ENCODE results near the gene KNDC1. TPM values are rescaled to one million over a fixed set of nuclear protein-coding genes. Genes with fewer than 3 reads are reported as not detected.

Gene KNDC1
- total and polyA plus RNA-seq, 2 of the 4 experiments (the other 2 are of a cell fraction): 0.18 to 1.1 TPM

DNA sequence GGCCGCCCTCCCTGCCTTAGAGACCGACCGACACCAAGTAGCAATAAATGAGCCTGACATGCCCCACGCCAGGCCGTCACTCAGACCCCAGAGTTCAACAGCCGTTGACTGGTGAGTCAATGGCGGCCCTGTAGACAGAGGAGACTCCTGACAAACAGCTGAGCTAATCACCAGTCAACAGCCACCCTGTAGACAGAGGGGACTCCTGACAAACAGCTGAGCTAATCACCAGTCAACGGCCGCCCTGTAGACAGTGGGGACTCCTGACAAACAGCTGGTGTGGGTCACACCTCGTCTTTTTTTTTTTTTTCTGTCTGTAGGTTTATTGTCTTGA, 16.9 kb upstream of the KNDC1 start:
- H4K5ac ChIP-seq (ENCODE audit: low read depth, low read length): no peak overlapping the region
- intact Hi-C loops (cut with micrococcal nuclease): no loop called here
- ATAC-seq (ENCODE audit: low read depth) (no peak), DNase-seq (no peak)
- no peak overlapping the region for H3K4me3 ChIP-seq (ENCODE audit: insufficient read depth, low read depth, low read length)
- no peaks in the 10 kb centered on the region for H4K20me1 ChIP-seq (ENCODE audit: insufficient read depth, low read length)
- peaks cover 12% of the 10 kb centered on the region for H3K27me3 ChIP-seq (ENCODE audit: control insufficient read depth, insufficient read depth, low read length)
- H3K79me1 ChIP-seq (ENCODE audit: low read depth in 1 of 2, low read length in 2 of 2): no peaks in the 10 kb centered on the region
- no peak overlapping the region for H3K23ac ChIP-seq (ENCODE audit: low read depth, low read length)
- H2BK5ac ChIP-seq (ENCODE audit: low read depth, low read length, poor library complexity, severe bottlenecking): no peak overlapping the region
- dilution Hi-C loops (cut with HindIII; ENCODE audit: low sequenced_read_pairs, unreplicated experiment): no loop called here
- H3K36me3 ChIP-seq (ENCODE audit: control insufficient read depth, insufficient read depth, low read length): no peaks in the 10 kb centered on the region
- H3K9ac ChIP-seq (ENCODE audit: low read depth, low read length): no peak overlapping the region
- ChIA-PET POLR2A (ENCODE audit: unreplicated experiment) (no interaction called here), CTCF (interaction anchor here (1.1 to 1.4 kb wide), 3 partner anchors 14 to 160 kb away, joined by 3 to 4 read pairs (median 4); no protein-coding TSS in a partner anchor)
- in situ Hi-C loops (cut with MboI; ENCODE audit: low sequenced_read_pairs): loop anchor here (25.0 kb wide), 1 partner anchor 481 kb away; no protein-coding TSS in a partner anchor
- no peak overlapping the region for H2BK20ac ChIP-seq (ENCODE audit: low read depth, low read length)
- no peak overlapping the region for H3K4ac ChIP-seq (ENCODE audit: low read depth, low read length)
- H3K4me2 ChIP-seq (ENCODE audit: low read depth, low read length): no peak overlapping the region
- H3K18ac ChIP-seq (ENCODE audit: low read depth, low read length): no peak overlapping the region
- H2AK5ac ChIP-seq (ENCODE audit: low read depth, low read length): no peak overlapping the region
- H2BK15ac ChIP-seq (ENCODE audit: low read depth, low read length): no peak overlapping the region
- no TSS peak for BruUV-seq (replicated peaks)
- no peak overlapping the region for H4K91ac ChIP-seq (ENCODE audit: insufficient read depth, low read depth, low read length)
- no peak overlapping the region for H3K14ac ChIP-seq (replicated peaks; ENCODE audit: low read depth, low read length)
- H2AK9ac ChIP-seq (replicated peaks; ENCODE audit: low read depth, low read length, poor library complexity): no peak overlapping the region
- H3K9me1 ChIP-seq (ENCODE audit: insufficient read depth, low read length): no peaks in the 10 kb centered on the region
- 35% methylated on average over 5 of the region's 10 CpGs; no CpG with 5 or more reads in 1 of the 2 experiments for WGBS, 2 experiments (ENCODE audit: extremely low coverage in 2 of 2, insufficient read length in 1 of 2)
- no peak overlapping the region for H2BK120ac ChIP-seq (ENCODE audit: low read depth, low read length)
- TF ChIP-seq, protein P1, sequence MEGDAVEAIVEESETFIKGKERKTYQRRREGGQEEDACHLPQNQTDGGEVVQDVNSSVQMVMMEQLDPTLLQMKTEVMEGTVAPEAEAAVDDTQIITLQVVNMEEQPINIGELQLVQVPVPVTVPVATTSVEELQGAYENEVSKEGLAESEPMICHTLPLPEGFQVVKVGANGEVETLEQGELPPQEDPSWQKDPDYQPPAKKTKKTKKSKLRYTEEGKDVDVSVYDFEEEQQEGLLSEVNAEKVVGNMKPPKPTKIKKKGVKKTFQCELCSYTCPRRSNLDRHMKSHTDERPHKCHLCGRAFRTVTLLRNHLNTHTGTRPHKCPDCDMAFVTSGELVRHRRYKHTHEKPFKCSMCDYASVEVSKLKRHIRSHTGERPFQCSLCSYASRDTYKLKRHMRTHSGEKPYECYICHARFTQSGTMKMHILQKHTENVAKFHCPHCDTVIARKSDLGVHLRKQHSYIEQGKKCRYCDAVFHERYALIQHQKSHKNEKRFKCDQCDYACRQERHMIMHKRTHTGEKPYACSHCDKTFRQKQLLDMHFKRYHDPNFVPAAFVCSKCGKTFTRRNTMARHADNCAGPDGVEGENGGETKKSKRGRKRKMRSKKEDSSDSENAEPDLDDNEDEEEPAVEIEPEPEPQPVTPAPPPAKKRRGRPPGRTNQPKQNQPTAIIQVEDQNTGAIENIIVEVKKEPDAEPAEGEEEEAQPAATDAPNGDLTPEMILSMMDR (conservative IDR thresholded peaks at IDR 0.05; ENCODE audit: low read depth, low read length): no peak
- TF ChIP-seq, protein P2, sequence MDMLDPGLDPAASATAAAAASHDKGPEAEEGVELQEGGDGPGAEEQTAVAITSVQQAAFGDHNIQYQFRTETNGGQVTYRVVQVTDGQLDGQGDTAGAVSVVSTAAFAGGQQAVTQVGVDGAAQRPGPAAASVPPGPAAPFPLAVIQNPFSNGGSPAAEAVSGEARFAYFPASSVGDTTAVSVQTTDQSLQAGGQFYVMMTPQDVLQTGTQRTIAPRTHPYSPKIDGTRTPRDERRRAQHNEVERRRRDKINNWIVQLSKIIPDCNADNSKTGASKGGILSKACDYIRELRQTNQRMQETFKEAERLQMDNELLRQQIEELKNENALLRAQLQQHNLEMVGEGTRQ (IDR thresholded peaks at IDR 0.05; ENCODE audit: low read depth, low read length): no peak
- TF ChIP-seq RCOR1 (IDR thresholded peaks at IDR 0.05; ENCODE audit: insufficient replicate concordance, low read length): no peak
- no peak for TF ChIP-seq BHLHE40 (IDR thresholded peaks at IDR 0.05; ENCODE audit: low read depth, low read length)
- TF ChIP-seq NFE2L2 (IDR thresholded peaks at IDR 0.05; ENCODE audit: low read depth, low read length): no peak
- TF ChIP-seq RFX5 (IDR thresholded peaks at IDR 0.05; ENCODE audit: low read depth, low read length): no peak
- TF ChIP-seq RAD21 (IDR thresholded peaks at IDR 0.05; ENCODE audit: low read length): no peak
- no peak for TF ChIP-seq POLR2A (IDR thresholded peaks at IDR 0.05; ENCODE audit: low read depth, low read length)
- TF ChIP-seq CEBPB (IDR thresholded peaks at IDR 0.05; ENCODE audit: low read depth, low read length): no peak
- TF ChIP-seq MXI1 (IDR thresholded peaks at IDR 0.05; ENCODE audit: borderline replicate concordance, low read depth, low read length): no peak
- no peak for TF ChIP-seq MAFK (IDR thresholded peaks at IDR 0.05; ENCODE audit: low read depth, low read length)
- no peak for TF ChIP-seq CHD1 (IDR thresholded peaks at IDR 0.05; ENCODE audit: low read depth, low read length)
- TF ChIP-seq FOS (IDR thresholded peaks at IDR 0.05; ENCODE audit: low read depth, low read length): no peak
- TF ChIP-seq SMC3 (IDR thresholded peaks at IDR 0.05; ENCODE audit: low read depth, low read length): no peak
- TF ChIP-seq, protein P3, sequence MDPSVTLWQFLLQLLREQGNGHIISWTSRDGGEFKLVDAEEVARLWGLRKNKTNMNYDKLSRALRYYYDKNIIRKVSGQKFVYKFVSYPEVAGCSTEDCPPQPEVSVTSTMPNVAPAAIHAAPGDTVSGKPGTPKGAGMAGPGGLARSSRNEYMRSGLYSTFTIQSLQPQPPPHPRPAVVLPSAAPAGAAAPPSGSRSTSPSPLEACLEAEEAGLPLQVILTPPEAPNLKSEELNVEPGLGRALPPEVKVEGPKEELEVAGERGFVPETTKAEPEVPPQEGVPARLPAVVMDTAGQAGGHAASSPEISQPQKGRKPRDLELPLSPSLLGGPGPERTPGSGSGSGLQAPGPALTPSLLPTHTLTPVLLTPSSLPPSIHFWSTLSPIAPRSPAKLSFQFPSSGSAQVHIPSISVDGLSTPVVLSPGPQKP (IDR thresholded peaks at IDR 0.05; ENCODE audit: borderline replicate concordance, low read depth, low read length): no peak
- H3K9me3 ChIP-seq (ENCODE audit: control insufficient read depth, insufficient read depth, low read length): peaks cover under 1% of the 10 kb centered on the region; the same call in 1 of the 2 replicates
- H3K4me1 ChIP-seq (ENCODE audit: control insufficient read depth, insufficient read depth, low read length): no peaks in the 10 kb centered on the region; the same call in 1 of the 2 replicates
- H4K8ac ChIP-seq (ENCODE audit: low read depth in 2 of 2, low read length in 2 of 2): no peak overlapping the region
- H3K27ac ChIP-seq (ENCODE audit: insufficient read depth, low read length): no peak overlapping the region
- no peak overlapping the region for H3K56ac ChIP-seq (ENCODE audit: extremely low read depth, insufficient read depth, low read length)
- no peak overlapping the region for H2AFZ ChIP-seq (replicated peaks; ENCODE audit: low read length, poor library complexity)
